ENCODE results near the gene MNX1. TPM values are rescaled to one million over a fixed set of nuclear protein-coding genes. Genes with fewer than 3 reads are reported as not detected.

Gene MNX1
- total and polyA plus RNA-seq, 4 donors: 0.08 TPM; not detected in 3

DNA sequence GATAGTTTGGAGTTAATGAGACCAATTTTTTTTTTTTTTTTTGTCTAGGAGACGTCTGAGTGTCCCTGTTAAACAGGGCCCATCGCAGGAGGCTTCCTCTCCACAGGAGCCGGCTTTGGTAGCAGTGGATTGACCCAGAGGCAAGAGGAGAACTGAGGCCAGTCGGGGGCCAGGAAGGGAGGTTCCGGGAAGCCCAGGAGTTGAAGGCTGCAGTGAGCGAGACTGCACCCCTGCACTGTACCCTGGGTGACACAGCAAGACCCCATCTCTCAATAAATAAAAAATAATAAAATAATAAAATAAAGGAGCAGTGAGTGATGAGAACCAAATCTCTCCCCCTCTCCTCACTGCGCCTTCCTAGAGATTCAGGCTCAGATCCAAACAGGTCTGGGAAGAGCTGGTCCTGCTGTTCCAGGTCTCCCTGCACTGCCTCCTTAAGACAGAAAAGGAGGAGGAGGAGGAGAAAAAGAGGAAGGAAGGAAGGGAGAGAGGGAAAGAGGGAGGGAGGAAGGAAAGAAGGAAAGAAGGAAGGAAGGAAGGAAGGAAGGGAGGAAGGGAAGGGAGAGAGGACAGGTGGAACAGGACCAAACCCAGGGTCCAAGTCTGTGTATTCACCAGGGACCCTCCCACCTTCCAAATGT is 3.5 kb downstream of the MNX1 start:
- Histone ChIP-seq H3K9me3 (ENCODE audit: control insufficient read depth in 4 of 4, low read length in 3 of 4) (no peaks in the 10 kb centered on the region), H3K9ac (ENCODE audit: low read depth in 1 of 2, low read length in 2 of 2) (no peak overlapping the region), H3K36me3 (ENCODE audit: control insufficient read depth in 4 of 4, insufficient read depth in 3 of 4, low read depth in 1 of 4, low read length in 3 of 4) (no peaks in the 10 kb centered on the region), H3K27me3 (ENCODE audit: control insufficient read depth in 4 of 4, insufficient read depth in 4 of 4, low read length in 3 of 4) (peaks cover 3 to 41% (median 14%) of the 10 kb centered on the region in 4 donors), H3K27ac (ENCODE audit: low read depth in 1 of 2, low read length in 2 of 2) (no peak overlapping the region), H3K4me1 (ENCODE audit: control insufficient read depth in 4 of 4, insufficient read depth in 4 of 4, low read length in 3 of 4) (peaks cover 10 to 45% (median 25%) of the 10 kb centered on the region in 4 donors), H3K4me3 (ENCODE audit: low read depth in 1 of 3, low read length in 3 of 3) (no peak overlapping the region)
- no peak for TF ChIP-seq YY1 (IDR thresholded peaks at IDR 0.05)
- no peak for TF ChIP-seq ZBTB33 (IDR thresholded peaks at IDR 0.05)
- TF ChIP-seq, protein P1, sequence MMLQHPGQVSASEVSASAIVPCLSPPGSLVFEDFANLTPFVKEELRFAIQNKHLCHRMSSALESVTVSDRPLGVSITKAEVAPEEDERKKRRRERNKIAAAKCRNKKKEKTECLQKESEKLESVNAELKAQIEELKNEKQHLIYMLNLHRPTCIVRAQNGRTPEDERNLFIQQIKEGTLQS (IDR thresholded peaks at IDR 0.05): no peak
- TF ChIP-seq REST (IDR thresholded peaks at IDR 0.05): no peak
- no peak for TF ChIP-seq FOXA1 (IDR thresholded peaks at IDR 0.05)
- TF ChIP-seq RXRA (IDR thresholded peaks at IDR 0.05): no peak
- no peak for TF ChIP-seq FOXA2 (IDR thresholded peaks at IDR 0.05)
- TF ChIP-seq RAD21 (IDR thresholded peaks at IDR 0.05): no peak
- TF ChIP-seq SP1 (IDR thresholded peaks at IDR 0.05): no peak
- TF ChIP-seq HNF4A (conservative IDR thresholded peaks at IDR 0.05): no peak
- TF ChIP-seq, protein P2, sequence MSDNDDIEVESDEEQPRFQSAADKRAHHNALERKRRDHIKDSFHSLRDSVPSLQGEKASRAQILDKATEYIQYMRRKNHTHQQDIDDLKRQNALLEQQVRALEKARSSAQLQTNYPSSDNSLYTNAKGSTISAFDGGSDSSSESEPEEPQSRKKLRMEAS (IDR thresholded peaks at IDR 0.05): no peak
- no peak for TF ChIP-seq NR2F2 (IDR thresholded peaks at IDR 0.05)
- TF ChIP-seq JUND (IDR thresholded peaks at IDR 0.05): no peak
- no peak for TF ChIP-seq HNF4G (IDR thresholded peaks at IDR 0.05)
- no peak for TF ChIP-seq TAF1 (conservative IDR thresholded peaks at IDR 0.05)
- TF ChIP-seq, protein P3, sequence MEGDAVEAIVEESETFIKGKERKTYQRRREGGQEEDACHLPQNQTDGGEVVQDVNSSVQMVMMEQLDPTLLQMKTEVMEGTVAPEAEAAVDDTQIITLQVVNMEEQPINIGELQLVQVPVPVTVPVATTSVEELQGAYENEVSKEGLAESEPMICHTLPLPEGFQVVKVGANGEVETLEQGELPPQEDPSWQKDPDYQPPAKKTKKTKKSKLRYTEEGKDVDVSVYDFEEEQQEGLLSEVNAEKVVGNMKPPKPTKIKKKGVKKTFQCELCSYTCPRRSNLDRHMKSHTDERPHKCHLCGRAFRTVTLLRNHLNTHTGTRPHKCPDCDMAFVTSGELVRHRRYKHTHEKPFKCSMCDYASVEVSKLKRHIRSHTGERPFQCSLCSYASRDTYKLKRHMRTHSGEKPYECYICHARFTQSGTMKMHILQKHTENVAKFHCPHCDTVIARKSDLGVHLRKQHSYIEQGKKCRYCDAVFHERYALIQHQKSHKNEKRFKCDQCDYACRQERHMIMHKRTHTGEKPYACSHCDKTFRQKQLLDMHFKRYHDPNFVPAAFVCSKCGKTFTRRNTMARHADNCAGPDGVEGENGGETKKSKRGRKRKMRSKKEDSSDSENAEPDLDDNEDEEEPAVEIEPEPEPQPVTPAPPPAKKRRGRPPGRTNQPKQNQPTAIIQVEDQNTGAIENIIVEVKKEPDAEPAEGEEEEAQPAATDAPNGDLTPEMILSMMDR (IDR thresholded peaks at IDR 0.05; ENCODE audit: low read depth, low read length, missing input control): no peak
- TF ChIP-seq GABPA (IDR thresholded peaks at IDR 0.05 in 1 of 2, conservative IDR thresholded peaks at IDR 0.05 in 1 of 2): no peak
- no peak for TF ChIP-seq EGR1 (IDR thresholded peaks at IDR 0.05; ENCODE audit: low read depth in 2 of 2)
- no peak for DNase-seq (ENCODE audit: low spot score)
- 19% methylated on average over 7 of the region's 7 CpGs for WGBS

Data from liver (tissue), 9 donors.